Nephron progenitor cell (in vitro differentiated cells): ENCODE data around the gene UIMC1.

Source experiments
- DNase-seq: peaks from one replicate; pipeline ENCODE4 v3.0.0; 2021
- H3K27ac Mint-ChIP-seq: 2 replicates; pipeline ENCODE4 v1.8.0; 2021; ENCODE audit warnings: mild to moderate bottlenecking, moderate library complexity, mixed read lengths
- H3K27me3 Mint-ChIP-seq: 2 replicates; pipeline ENCODE4 v1.8.0; 2021; ENCODE audit warnings: mild to moderate bottlenecking, low read depth, mixed read lengths; ENCODE audit not compliant: poor library complexity
- H3K36me3 Mint-ChIP-seq: 2 replicates; pipeline ENCODE4 v1.8.0; 2021; ENCODE audit warnings: low read depth, mixed read lengths
- H3K4me1 Mint-ChIP-seq: 2 replicates; pipeline ENCODE4 v1.8.0; 2021; ENCODE audit warnings: mixed read lengths
- H3K4me3 Mint-ChIP-seq: 2 replicates; pipeline ENCODE4 v1.8.0; 2021; ENCODE audit warnings: mild to moderate bottlenecking, moderate library complexity, mixed read lengths
- H3K9me3 Mint-ChIP-seq: 2 replicates; pipeline ENCODE4 v1.8.0; 2021; ENCODE audit warnings: mild to moderate bottlenecking, moderate library complexity, mixed read lengths
- CTCF ChIP-seq: fragments of 200-600 bp; sonication (generic); IDR thresholded peaks from 2 replicates; pipeline ENCODE4 v1.5.0; 2021; ENCODE audit warnings: antibody characterized with exemption

UIMC1 gene

DNA sequence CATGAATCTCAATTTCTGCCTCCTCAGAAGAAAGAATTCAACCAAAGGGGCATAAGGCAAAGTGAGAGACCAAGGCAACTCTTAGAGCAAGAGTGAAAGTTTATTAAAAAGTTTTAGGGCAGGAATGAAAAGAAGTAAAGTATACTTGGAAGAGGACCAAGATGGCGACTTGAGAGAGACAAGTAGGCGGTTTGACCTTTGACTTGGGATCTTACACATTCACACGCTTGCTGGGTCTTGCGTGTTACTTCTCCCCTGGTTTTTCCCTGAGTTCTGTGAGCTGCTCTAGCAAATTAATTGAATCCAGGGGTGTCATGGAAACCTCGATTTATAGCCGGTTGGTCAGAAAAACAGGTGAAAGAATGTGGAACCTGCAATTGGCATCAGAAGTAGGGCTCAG, 22.9 kb upstream of the UIMC1 start:
- Mint-ChIP-seq H3K4me3 (no peak overlapping the region), H3K36me3 (peaks cover 92% of the 10 kb centered on the region), H3K9me3 (peaks cover 27% of the 10 kb centered on the region), H3K4me1 (peaks cover 7% of the 10 kb centered on the region), H3K27me3 (no peaks in the 10 kb centered on the region), H3K27ac (peak overlapping the region; percentile 52)
- no peak for DNase-seq
- TF ChIP-seq CTCF = no peak

GRCh38 chr5:177027665-177028064, 21.1 kb upstream of the UIMC1 start:
- H3K4me3 Mint-ChIP-seq = no peak overlapping the region
- no peak overlapping the region for H3K27ac Mint-ChIP-seq
- no peak for DNase-seq
- peaks cover 77% of the 10 kb centered on the region for H3K36me3 Mint-ChIP-seq
- H3K9me3 Mint-ChIP-seq = peaks cover 27% of the 10 kb centered on the region
- H3K4me1 Mint-ChIP-seq = peaks cover 18% of the 10 kb centered on the region
- TF ChIP-seq CTCF = no peak
- H3K27me3 Mint-ChIP-seq = no peaks in the 10 kb centered on the region

GRCh38 chr5:177025101-177025601, 18.6 kb upstream of the UIMC1 start:
- TF ChIP-seq CTCF = no peak
- Mint-ChIP-seq H3K4me3 (no peak overlapping the region), H3K9me3 (peaks cover 10% of the 10 kb centered on the region), H3K27me3 (peaks cover 4% of the 10 kb centered on the region), H3K36me3 (peaks cover 54% of the 10 kb centered on the region), H3K4me1 (peaks cover 33% of the 10 kb centered on the region), H3K27ac (no peak overlapping the region)
- DNase-seq = no peak

GRCh38 chr5:177024559-177024958, 18.0 kb upstream of the UIMC1 start:
- peaks cover 33% of the 10 kb centered on the region for H3K4me1 Mint-ChIP-seq
- peaks cover 4% of the 10 kb centered on the region for H3K27me3 Mint-ChIP-seq
- H3K4me3 Mint-ChIP-seq = peak overlapping the region; percentile 60
- H3K36me3 Mint-ChIP-seq = peaks cover 48% of the 10 kb centered on the region
- H3K27ac Mint-ChIP-seq = no peak overlapping the region
- no peak for DNase-seq
- peaks cover 4% of the 10 kb centered on the region for H3K9me3 Mint-ChIP-seq
- no peak for TF ChIP-seq CTCF

- H3K4me3 Mint-ChIP-seq = peak overlapping the region; percentile 98
- peak overlapping the region; percentile 96 for H3K27ac Mint-ChIP-seq
- H3K9me3 Mint-ChIP-seq = no peaks in the 10 kb centered on the region
- H3K36me3 Mint-ChIP-seq = peaks cover 35% of the 10 kb centered on the region
- peaks cover 33% of the 10 kb centered on the region for H3K4me1 Mint-ChIP-seq
- DNase-seq = no peak
- TF ChIP-seq CTCF = no peak
- H3K27me3 Mint-ChIP-seq = peaks cover 4% of the 10 kb centered on the region
These were observed 16.7 kb upstream of the UIMC1 start for GRCh38 chr5:177023303-177023664.

DNA sequence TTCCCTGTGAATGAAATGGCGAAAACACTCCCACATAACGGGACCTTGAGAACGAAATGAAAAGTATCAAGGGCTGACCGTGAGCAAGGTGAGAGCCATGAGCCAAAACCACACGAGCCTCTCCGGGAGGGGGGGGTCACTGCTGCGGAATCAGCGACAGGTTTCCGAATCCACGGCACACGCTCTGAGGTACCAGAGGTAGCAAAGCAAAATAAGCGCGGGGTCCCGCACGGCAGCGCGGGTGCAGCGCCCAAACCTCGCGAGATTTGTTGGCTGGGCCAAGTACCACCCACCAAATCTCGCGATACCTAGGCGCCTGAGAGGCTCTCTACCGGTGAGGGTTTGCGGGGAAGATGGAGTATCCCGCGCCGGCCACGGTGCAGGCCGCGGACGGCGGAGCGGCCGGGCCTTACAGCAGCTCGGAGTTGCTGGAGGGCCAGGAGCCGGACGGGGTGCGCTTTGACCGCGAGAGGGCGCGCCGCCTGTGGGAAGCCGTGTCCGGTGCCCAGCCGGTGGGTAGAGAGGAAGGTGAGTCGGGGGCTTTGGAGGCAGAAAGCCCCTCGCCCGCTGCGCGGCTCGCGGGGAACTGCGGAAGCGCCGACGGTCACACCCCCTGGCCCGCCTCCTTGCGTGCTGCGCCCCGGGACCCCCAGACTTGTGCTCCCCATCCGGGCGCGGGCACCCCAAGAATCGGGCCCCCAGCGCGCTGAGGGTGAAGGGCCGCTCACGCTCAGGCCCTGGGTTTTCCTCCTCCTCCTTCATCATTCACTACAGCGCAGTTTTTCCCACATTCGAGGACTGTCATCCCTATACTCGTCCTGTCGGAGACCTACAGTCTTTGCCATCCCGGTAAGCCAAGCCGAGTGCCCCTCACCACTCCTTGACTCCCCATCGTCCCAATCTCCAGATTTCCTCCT, 16.1 kb upstream of the UIMC1 start, which contains the start of gene ZNF346:
Gene ZNF346 (plus strand): TSS at position 311 of the 917 bp plus-strand sequence. CDS start 43 bp downstream, at position 354.
- TF ChIP-seq CTCF = peak; percentile 65
- Mint-ChIP-seq H3K27me3 (peaks cover 4% of the 10 kb centered on the region), H3K36me3 (peaks cover 31% of the 10 kb centered on the region)

More for the DNA sequence above, 16.1 kb upstream of the UIMC1 start, which contains the start of gene ZNF346:
- no peaks in the 10 kb centered on the region for H3K9me3 Mint-ChIP-seq
- peak; percentile 90 for DNase-seq
- peak within 1 kb of the TSS; percentile 96 for H3K27ac Mint-ChIP-seq
- peaks cover 33% of the 10 kb centered on the region for H3K4me1 Mint-ChIP-seq
- peak within 1 kb of the TSS; percentile 98 for H3K4me3 Mint-ChIP-seq
